Left ventricle myocardium inferior (tissue), 1 donor: ENCODE data around the gene CIDEB. TPM values are rescaled to one million over a fixed set of nuclear protein-coding genes. Genes with fewer than 3 reads are reported as not detected.

Experiments used
- DNase-seq: peaks from one replicate; pipeline ENCODE4 v3.0.0-alpha.2; 2020
- H3K27ac ChIP-seq: fragments of 200-600 bp; replicated peaks from 2 replicates; pipeline ENCODE4 v1.8.0; 2021
- H3K27me3 ChIP-seq: fragments of 200-600 bp; 2 replicates; pipeline ENCODE4 v1.8.0; 2021; ENCODE audit warnings: low read depth
- H3K36me3 ChIP-seq: fragments of 200-600 bp; 2 replicates; pipeline ENCODE4 v1.8.0; 2021
- H3K4me1 ChIP-seq: fragments of 200-600 bp; 2 replicates; pipeline ENCODE4 v1.8.0; 2021
- H3K4me3 ChIP-seq: fragments of 200-600 bp; 2 replicates; pipeline ENCODE4 v1.8.0; 2021; ENCODE audit warnings: mild to moderate bottlenecking, moderate library complexity
- H3K9me3 ChIP-seq: fragments of 200-600 bp; replicated peaks from 2 replicates; pipeline ENCODE4 v1.8.0; 2021
- intact Hi-C: fragments of 100-400 bp; cut with micrococcal nuclease; formaldehyde crosslinking; loops from one replicate; pipeline ENCODE4 v1.11.0; 2022
- total RNA-seq: library from RNA; stranded (reverse); fragmentation: NEBNext Ultra II Directional; extraction: Animal tissue kit (Norgen Biotek cat#: 25700); gene quantifications from one replicate; pipeline ENCODE4 v1.2.1, GENCODE V29; 2021
- TF ChIP-seq, protein P1 (sequence below): fragments of 200-600 bp; IDR thresholded peaks from 2 replicates; pipeline ENCODE4 v1.8.0; 2021; ENCODE audit warnings: antibody characterized with exemption, mild to moderate bottlenecking, borderline replicate concordance
- donor health status: DM: no; HTN: yes; CAD: no; lungs with severe emphysema.

CIDEB gene
- total RNA-seq, 1 donor from 2014 or later: 3.1 TPM

DNA sequence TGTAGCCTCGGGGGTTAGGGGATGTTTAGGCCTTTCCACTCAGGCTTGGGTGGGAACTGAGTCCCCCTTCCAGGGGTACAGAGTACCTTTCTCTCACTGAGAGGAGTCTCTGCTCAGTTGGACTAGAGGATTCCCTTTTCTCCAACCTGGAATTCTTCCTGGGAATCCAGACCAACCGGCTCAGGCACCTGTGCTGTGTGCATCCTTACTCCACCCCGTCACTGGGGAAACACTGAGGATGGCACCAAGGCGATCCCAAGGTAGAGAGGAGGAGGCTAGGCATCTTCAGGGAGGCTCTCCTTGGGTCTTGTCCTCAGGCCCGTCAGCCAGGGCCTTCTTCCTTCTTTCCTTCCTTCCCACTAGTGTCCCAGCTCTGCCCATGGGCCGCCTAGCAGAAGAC, 43.9 kb downstream of the CIDEB start:
- H3K27me3 ChIP-seq: no peaks in the 10 kb centered on the region
- TF ChIP-seq, protein P1, sequence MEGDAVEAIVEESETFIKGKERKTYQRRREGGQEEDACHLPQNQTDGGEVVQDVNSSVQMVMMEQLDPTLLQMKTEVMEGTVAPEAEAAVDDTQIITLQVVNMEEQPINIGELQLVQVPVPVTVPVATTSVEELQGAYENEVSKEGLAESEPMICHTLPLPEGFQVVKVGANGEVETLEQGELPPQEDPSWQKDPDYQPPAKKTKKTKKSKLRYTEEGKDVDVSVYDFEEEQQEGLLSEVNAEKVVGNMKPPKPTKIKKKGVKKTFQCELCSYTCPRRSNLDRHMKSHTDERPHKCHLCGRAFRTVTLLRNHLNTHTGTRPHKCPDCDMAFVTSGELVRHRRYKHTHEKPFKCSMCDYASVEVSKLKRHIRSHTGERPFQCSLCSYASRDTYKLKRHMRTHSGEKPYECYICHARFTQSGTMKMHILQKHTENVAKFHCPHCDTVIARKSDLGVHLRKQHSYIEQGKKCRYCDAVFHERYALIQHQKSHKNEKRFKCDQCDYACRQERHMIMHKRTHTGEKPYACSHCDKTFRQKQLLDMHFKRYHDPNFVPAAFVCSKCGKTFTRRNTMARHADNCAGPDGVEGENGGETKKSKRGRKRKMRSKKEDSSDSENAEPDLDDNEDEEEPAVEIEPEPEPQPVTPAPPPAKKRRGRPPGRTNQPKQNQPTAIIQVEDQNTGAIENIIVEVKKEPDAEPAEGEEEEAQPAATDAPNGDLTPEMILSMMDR: no peak
- no peak overlapping the region for H3K27ac ChIP-seq
- DNase-seq: no peak
- intact Hi-C loops: no loop called here
- H3K4me1 ChIP-seq: no peaks in the 10 kb centered on the region
- H3K9me3 ChIP-seq: no peaks in the 10 kb centered on the region
- H3K4me3 ChIP-seq: no peak overlapping the region
- H3K36me3 ChIP-seq: peaks cover 35% of the 10 kb centered on the region

DNA sequence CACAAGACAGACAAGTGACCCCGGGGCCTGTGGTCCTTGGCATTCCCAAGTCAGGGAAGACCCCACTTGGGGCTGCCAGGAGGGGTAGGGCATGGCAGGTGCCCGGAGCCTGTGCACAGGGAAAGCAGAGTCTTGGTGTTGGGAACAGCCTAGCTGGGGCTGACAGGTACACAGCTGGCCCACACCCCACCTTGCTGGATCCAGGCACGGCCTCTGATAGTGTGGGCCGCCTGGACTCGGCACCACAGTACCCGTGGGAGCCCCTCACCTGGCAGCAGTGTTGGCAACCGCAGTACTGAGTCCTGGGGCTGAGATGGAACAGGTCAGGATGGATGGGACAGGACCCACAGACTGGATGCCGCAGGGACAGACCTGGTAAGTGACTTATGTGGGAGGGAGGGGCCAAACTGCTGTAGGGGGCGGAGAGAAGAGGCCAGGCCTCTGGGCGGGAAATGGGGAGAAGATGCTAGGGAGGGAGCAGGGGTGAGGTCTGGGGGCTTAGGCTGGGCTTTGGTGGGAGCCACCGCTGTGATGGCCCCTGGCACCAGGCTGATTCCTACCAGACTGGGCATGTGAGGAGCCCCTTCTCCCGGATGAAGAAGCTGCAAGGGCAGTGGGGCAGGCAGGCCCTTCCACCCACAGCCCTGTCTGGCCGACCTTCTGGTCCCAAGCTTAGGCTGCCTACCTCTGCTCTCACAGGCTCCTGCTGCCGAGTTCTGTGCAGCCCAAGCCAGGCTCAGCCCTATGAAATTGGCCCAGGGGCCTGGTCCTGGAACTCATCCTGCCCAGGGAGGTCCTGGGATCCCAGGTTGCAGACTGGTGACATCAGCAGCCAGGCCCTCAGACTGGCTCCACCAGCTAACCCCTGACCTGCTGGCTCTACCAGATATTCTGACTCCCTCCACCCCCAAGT, 44.7 kb downstream of the CIDEB start, which contains the start of gene TGM1:
TGM1 (minus strand) TSS at position 357 of the 913 bp plus-strand sequence. CDS start 825 bp downstream, outside the sequence.
- H3K4me1 ChIP-seq: no peaks in the 10 kb centered on the region
- no peak for DNase-seq

DNA sequence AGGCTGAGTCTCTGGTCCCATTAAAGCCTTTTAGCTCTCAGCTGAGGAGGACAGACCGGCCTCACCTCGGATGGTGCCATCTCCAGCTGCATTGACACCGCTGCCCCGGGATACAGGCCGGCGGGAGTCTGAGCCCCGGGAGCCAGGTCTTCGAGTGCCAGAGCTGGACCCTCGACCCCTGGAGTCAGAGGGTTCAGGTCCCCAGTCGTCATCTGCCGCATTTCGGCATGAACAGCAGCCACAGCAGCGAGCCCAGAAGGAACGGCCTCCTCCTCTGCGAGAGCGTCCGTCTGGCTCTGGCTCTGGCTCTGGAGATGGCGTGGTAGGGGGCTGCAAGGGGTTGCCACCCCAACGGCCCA, 45.8 kb downstream of the CIDEB start:
- intact Hi-C loops: no loop called here
- DNase-seq: no peak
- TF ChIP-seq, protein P1: no peak
- Histone ChIP-seq H3K27ac (no peak overlapping the region), H3K4me1 (no peaks in the 10 kb centered on the region), H3K36me3 (peaks cover 16% of the 10 kb centered on the region), H3K9me3 (no peaks in the 10 kb centered on the region), H3K4me3 (no peak overlapping the region), H3K27me3 (no peaks in the 10 kb centered on the region)

More for the DNA sequence above, 44.7 kb downstream of the CIDEB start, which contains the start of gene TGM1:
- no peaks in the 10 kb centered on the region for H3K27me3 ChIP-seq
- H3K27ac ChIP-seq: no peak within 1 kb of the TSS
- no peaks in the 10 kb centered on the region for H3K9me3 ChIP-seq
- peaks cover 27% of the 10 kb centered on the region for H3K36me3 ChIP-seq
- TF ChIP-seq, protein P1: no peak
- no peak within 1 kb of the TSS for H3K4me3 ChIP-seq
- intact Hi-C loops: no loop called here

DNA sequence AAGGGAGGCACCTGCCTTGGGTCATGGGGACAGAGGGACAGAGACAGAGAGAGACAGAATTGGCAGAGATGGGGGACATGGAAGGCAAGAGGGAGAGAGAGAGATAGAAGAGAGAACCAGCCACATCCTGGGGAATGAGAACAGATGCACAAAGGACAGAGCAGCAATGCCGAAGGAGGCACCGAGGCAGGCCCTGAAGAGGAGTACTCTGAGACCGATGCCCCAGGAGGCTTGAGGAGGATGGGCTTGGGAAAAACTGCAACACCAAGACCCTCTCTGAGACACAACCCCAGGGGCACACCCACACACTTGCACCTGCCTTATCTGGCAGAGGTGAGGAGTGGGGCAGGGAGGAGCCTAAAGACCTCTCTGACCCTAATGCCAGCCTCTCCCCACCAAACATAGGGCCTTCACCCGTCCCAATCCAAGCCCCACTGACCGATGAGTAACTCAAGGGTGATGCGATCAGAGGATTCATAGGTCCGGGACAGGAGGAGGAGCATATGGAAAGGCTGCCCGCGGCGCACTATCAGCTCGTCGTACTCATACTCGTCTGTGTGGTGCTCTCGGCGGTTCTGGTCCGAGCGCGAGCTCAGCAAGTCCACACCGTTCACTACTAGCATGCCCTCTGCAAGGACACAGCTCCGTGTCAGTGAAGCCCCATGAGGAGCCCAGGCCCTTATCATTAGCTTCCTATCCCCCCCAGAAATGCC, 46.4 kb downstream of the CIDEB start:
- DNase-seq: no peak
- TF ChIP-seq, protein P1: no peak
- H3K4me1 ChIP-seq: no peaks in the 10 kb centered on the region
- intact Hi-C loops: no loop called here
- no peak overlapping the region for H3K4me3 ChIP-seq
- peaks cover 11% of the 10 kb centered on the region for H3K36me3 ChIP-seq
- H3K27me3 ChIP-seq: no peaks in the 10 kb centered on the region
- no peak overlapping the region for H3K27ac ChIP-seq
- no peaks in the 10 kb centered on the region for H3K9me3 ChIP-seq

DNA sequence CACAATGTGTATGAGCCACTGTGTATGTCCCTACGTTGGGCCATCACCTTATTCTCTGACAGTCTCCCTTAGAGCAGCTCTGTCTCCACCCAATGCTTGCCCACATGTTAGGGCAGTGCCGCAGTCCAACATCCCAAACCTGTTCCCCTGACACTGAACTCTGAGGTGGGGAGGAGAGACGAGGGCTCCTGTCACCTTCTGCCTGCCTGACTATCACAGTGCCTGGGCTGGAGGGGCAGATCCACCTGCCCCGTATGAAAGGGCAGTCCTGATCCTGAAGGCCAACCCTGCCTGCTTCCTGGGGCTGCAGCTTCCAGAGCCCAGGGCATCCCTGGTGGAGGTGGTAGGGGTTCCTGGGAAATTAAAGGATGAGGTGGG, 47.0 kb downstream of the CIDEB start:
- Histone ChIP-seq H3K27ac (no peak overlapping the region), H3K9me3 (no peaks in the 10 kb centered on the region), H3K4me3 (no peak overlapping the region), H3K27me3 (no peaks in the 10 kb centered on the region), H3K36me3 (peaks cover 4% of the 10 kb centered on the region), H3K4me1 (no peaks in the 10 kb centered on the region)
- DNase-seq: no peak
- intact Hi-C loops: no loop called here
- TF ChIP-seq, protein P1: no peak
